ENCODE results near the gene SUCLG2.
"Not testable (repeated sequence)": the region's sequence is repeated elsewhere in the genome, so short reads cannot be mapped to it uniquely, and the experiment has no call there.

Gene SUCLG2

DNA sequence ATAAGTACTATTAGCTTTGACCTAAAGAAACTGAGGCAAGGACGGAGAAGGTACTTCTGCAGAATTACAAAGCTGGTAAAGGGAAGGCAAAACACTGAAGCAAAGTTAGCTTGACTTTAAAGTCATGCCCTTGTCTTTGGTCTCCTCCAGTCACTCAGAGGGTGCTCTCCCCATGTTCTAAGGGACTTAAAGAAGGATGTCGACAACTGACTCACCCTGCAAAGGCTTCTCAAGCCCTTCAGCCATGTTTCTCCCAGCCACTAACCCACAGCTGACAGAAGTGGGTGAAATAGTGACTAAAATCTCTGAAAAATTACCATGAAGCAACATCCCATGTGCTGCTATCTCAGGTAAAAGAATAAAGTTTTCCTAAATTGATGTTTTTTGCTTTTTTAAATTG is 46.4 kb downstream of the SUCLG2 start:
- DNase-seq (ENCODE audit: low spot score), result no peak

DNA sequence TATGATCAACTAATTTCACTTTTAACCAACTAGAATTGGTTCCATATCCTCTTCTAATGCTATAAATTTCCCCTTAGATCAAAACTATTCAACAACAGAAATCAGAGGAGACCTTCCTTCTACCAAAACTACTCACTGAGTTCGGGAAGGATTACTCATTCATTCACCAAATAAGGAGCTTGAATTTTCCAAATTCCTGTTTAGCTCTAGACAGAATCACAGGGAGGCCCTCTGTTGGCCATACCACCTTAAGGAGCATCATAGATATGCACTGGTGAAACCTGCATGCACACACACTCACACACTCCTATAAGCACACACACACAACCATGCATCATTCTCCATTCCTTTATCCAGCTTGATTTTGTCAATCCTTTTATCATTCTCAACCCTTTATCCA is 49.0 kb downstream of the SUCLG2 start:
- DNase-seq (ENCODE audit: low spot score), result peak; percentile 70

DNA sequence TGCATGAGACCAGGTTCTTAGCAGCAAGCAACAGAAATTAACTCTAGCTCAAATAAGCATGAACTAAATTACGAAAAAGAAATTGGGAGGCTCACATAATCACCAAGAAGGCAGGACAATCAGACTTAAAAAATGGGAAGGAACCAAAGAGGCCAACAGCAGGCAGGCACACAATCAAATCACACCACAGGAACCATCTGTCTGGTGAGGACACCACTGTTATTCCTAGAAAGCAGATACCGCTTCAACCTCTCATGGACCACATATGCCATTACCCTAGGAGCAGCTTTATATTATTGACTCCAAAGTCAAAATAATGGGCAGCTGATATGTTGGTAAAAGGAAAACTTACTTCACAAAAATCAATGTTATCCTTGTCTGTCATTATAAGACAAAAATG is 51.6 kb downstream of the SUCLG2 start:
- DNase-seq (ENCODE audit: low spot score), result no peak

DNA sequence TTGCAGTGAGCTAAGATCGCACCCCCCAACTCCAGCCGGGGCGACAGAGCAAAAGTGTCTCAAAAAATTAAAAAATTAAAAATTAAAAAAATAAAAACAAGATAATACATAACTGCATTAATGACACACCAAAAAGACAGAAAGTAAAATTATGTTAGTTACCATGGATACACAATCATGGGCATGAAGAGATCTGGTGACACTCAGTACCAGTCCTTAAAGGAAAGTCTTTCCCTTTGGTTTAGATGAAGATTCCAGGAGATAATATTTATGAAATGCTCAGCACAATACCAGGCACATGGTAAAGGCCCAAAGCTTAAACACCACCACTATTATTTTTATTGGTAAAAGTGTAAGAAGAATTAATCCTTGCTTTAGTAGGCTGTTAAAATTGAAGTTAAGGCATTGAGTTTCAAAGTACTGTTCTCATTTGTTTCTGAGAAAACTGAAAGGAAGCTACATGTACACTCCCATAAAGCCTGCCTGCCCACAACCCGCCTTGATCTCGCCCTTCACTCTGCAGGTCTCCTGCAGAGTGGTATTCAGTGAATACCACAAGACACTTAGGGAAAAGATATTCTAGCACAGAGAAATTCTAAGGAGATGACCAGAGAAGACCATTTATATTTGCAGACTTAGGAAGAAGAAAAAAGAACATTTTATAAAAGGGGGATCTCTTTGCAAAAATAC is 52.3 kb downstream of the SUCLG2 start:
- no peak for DNase-seq (ENCODE audit: low spot score)

DNA sequence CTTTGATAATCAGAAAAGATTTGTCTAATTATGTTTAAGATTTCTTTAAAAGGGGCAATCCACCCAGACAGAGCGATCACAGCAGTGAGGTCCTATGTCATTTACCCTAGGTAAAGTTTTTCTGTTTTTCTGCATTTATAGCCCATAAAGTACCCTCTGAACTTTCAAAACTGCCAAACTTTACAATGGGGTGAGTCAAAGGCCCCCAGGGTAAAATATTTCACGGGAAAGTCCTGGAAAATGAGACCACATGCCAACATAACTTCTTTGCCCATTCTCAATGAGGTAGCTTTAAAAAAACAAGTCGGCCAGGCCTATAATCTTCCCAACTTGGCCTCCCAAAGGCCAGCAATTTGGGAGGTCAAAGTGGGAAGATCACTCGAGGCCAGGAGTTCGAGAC is 53.0 kb downstream of the SUCLG2 start:
- DNase-seq (ENCODE audit: low spot score), result no peak

DNA sequence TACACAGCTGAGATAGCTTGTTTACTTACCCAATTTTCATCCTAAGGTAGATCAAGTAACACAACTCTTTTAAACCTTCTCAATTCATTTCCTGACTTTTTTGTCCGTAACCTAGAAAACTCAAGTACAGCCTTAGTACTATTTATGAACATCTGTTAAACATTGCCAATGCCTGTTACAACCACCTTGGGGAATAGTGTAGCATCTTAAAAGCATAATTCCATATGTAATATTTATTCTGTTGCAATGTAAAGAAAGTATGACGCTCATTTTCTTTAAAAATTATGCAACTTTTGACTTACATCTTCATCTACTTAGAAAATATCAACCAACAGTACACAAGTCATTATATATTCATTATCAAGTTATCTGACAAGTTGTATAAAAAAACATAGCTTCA is 54.6 kb downstream of the SUCLG2 start:
- no peak for DNase-seq (ENCODE audit: low spot score)

DNA sequence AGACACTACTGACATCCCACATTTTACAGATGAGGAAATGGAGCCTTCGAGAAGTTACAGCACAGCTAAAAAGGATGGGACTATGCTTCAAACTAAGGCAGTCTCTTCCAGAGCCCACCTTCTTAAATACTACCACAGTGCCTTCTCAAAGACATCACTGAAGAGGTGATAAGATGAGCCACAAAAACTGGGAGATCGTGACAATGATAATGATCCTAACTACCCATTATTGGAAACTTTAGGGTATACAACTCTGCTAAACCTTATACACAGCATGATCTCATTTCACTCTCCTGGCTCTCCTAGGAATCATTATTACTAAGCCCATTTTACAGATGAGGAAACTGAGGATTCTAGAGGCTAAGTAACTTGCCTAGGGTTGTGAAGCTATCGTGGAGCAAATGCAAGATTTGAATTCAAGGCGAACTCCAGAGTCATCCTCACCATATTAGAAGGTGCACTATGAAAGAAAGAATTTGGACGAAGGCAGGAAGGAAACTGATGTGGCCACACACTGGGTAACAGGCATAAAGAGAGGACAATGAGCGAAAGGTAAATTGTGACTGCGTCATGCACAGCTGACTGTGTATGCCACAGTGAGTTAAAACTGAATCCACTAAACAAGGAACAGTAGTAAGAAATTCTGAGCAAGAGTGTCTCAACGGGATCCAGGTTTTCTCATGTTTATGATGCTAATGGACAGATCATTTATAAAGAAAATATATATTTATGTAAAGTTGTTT is 55.4 kb downstream of the SUCLG2 start:
- DNase-seq (ENCODE audit: low spot score), result no peak

DNA sequence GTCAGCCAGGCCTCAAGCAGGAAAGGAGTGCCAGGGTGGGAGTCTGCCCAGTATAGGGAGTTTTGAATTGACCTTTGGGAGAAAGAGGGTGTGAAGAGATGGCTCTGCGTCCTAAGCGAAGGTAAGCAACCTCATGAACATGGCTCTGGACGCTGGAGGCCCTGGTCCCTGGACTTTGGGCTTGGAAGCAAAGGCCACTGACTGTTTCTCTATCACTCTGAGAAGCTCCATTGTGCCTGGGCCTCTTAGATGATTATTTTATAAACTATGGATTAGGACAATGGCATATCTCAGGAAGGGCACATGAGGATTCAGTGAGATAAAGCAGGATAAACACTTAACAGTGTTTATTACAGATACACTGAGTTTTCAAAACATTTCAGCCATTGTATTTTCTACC is 59.0 kb downstream of the SUCLG2 start:
- DNase-seq (ENCODE audit: low spot score), result no peak

DNA sequence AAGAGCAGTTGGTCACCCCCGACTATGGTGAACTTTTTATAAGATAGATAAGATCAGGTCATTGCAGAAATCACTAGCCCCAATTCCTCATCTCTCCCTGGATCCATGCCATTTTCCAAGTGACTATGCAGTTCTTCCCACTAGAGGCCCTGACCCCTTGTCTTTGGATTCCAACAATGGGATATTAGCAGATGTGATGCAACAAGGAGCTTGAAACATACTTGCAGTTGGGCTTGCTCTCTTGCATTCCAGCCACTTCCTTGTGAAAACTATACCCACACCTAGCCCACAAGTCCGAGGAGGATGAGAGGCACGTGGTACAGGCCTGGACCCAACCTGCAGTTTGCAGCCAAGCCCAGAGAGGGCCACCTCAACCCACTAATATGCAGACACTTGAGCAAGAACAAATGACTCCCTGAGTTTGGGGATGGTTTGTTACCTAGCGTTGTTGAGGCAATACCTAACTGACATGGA is 60.6 kb downstream of the SUCLG2 start:
- no peak for DNase-seq (ENCODE audit: low spot score)

DNA sequence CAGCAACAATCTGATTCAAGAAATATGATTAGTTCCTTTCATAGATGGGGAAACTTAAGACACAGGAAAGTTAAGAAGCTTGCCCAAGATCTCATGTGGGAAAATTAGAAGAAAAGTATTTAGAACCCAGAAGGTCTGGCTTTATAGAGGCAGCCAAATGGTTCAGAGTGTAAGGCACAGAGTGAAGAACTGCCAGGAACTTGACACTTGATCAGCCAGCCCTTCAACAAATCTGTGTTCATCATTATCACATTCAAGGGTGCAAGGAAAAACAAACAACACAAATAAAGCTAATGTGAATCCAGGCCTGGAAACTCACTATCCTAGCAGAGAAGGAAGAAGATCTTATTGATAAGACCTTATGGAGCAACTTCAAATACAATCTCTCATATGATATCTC is 62.4 kb downstream of the SUCLG2 start:
- DNase-seq (ENCODE audit: low spot score), result no peak

DNA sequence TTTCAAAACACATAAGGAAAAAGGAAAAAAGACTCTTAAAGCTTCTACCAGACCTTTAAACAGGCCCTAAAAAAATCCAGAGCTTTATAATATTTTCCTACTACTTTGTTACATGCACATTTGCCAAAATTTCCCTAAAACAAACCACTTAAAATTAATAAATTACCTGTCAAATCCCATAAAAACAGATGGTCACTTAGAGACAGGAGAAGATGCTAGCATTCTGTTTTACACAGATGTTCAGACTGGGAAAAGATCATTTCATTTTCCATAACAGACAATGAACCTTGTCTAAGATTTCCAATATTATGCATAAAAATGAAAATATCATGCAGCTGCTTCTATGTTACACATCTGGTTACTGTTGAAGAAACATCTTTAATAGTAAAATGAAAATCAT is 66.6 kb downstream of the SUCLG2 start:
- no peak for DNase-seq (ENCODE audit: low spot score)

DNA sequence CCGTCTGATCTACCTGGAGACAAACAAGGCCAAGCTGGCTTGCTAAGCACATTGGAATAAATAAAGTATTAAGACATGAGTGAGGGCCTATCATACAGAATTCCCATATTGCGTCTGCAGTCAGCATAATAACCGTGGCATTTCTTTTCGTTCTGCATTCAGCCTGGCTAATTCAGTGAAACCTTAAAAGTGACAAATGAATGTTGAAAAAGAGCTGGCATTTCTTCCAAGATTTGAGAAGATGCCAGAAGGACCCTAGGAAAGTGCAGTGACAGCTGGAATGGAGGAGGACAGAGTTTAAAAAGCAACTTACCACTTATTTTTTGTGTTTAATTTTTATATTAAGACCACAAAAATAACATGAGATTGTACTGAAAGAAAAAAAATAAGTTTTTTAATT is 67.1 kb downstream of the SUCLG2 start:
- no peak for DNase-seq (ENCODE audit: low spot score)

DNA sequence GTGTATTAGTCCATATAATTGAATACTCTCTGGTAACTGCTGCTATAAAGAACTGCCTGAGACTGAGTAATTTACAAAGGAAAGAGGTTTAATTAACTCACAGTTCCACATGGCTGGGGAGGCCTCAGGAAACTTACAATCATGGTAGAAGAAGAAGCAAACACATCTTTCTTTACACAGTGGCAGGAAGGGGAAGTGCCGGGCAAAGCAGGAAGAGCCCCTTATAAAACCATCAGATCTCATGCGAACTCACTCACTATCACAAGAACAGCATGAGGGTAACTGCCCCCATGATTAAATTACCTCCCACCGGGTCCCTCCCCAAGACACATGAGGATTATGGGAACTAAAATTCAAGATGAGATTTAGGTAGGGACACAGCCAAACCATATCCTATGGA is 69.8 kb downstream of the SUCLG2 start:
- DNase-seq (ENCODE audit: low spot score), result not testable (repeated sequence)

DNA sequence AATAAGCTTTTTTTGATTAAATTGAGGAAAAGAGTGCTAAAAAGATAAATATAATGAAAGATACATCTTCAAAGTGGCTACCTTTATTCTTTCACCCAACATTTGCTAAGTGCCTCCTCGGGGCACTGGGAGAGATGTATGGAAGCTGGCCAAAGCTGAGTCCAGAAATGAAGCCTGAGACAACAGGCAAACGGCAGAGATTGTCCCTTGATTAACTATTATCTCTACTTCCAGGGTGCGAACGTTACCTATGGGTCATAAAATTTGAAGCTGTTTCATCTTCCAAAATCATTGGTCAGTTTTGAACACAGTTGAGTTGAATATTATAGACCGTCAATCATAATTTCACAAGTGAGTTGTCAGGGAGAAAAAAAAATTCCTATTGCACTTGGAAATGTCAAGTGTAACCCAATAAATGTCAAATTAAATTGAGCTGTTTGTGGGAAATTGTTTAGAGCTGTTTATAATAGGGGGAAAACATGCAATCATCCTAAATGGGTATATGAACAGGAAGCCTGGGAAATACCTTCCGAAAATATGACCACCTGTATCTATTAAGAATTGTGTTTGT is 73.9 kb downstream of the SUCLG2 start:
- DNase-seq (ENCODE audit: low spot score), result no peak

DNA sequence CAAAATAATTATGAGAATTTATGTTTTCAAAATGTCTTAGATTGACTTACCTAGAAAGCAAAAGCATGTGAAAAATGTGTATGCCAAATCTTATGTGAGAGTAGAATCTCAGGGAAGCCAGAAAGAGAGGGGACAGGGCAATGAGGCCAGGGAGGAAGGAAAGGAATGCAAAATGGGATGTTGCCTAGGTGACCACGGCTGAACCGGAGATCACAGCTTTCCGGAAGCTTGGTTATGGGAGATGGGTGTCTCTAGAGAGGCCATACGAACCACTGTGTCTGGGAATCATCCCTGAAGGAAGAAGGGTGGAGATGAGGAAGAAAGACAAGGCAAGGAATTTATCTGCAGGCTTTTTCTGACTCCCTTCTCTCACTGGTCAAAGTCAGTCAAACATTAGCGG is 76.0 kb downstream of the SUCLG2 start:
- DNase-seq (ENCODE audit: low spot score), result no peak

DNA sequence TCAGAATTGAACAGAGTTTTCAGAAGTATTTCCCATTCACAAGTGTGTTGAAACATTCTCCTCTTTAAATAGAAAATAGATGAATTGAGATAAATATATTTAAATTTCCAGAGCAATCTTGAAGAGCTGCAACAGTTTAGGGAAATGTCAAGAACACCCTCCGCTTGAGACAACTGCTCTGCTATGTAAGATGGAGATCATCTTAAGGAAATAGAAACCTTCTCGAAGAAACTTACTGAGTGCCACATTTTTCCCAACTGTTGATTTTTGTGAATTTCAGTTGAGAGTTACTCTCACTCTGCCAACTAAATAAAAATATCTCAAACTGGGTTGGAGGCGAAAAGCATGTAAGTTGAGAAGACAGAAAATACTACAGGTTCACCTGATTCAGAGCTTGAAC is 78.0 kb downstream of the SUCLG2 start:
- no peak for DNase-seq (ENCODE audit: low spot score)

DNA sequence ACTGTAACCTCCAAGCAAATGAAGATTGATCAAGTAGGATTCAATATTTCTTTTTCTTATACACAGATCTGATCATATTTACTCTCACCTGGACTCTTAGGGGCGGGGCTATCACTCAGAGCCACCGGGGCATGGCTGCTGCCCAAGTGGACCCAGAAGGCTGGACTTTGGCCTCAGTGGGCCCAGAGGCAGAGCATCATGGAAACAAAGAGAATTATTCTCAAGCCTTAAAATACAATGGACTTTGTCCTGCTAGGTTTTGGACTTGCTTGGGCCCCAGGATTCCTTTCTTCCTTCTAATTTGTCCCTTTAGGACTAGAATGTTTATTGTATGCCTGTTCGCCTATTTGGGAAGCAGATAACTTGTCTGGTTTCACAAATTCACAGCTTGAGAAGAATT is 85.1 kb downstream of the SUCLG2 start:
- no peak for DNase-seq (ENCODE audit: low spot score)

DNA sequence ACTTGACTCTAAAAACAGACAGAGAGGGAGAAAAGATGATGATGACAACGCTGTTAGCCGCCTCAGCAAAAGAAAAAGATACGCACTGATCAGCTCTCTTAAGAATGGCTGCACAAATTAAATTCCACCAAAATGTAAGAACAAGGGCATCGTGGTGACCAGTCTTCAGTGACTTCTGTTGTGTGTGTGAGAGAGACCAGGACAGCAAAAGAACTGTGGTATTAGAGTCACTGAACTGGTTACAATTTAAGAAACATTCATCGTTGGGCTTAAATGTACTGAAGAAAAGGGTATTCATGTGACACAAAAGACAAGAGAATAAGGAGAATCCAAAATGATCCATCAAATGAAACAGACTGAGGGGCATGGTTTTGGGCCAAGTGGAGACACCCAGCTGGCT is 86.5 kb downstream of the SUCLG2 start:
- DNase-seq (ENCODE audit: low spot score), result no peak

DNA sequence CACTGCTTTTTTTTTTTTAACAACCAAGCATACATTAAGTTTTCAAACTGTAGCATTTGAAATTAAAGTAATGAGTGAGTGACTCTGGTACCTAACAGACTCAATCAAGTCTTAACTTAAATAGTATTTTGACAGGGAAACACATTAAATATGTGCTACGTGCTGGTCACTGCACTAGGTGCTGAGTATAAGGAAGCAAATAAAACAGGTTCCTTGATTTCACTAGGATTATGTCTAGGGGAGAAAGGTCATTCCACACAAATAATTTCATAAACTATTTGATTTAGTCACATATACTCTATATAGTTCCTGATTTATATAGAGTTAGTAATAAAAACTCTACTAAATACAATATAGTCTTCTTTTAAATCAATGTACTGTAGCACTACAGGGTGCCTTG is 89.4 kb downstream of the SUCLG2 start:
- no peak for DNase-seq (ENCODE audit: low spot score)

DNA sequence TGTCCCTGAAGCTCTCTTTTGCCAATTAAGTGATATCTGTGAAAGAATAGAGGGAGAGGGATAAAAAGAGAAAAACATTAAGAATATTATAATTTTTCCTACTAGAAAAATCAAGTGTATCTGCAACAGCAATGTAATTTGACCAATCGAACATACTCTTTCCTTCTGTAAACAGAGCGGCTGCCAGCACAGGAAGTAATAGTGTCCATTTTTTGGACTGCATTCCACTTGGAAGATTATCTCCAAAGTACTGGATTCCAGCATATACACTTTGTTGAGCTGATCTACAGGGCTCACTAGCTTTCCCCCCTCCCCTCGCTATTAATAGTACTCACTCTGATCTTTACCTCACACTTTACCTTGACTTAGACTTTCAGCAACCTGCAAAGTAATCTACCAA is 90.4 kb downstream of the SUCLG2 start:
- DNase-seq (ENCODE audit: low spot score), result no peak

DNA sequence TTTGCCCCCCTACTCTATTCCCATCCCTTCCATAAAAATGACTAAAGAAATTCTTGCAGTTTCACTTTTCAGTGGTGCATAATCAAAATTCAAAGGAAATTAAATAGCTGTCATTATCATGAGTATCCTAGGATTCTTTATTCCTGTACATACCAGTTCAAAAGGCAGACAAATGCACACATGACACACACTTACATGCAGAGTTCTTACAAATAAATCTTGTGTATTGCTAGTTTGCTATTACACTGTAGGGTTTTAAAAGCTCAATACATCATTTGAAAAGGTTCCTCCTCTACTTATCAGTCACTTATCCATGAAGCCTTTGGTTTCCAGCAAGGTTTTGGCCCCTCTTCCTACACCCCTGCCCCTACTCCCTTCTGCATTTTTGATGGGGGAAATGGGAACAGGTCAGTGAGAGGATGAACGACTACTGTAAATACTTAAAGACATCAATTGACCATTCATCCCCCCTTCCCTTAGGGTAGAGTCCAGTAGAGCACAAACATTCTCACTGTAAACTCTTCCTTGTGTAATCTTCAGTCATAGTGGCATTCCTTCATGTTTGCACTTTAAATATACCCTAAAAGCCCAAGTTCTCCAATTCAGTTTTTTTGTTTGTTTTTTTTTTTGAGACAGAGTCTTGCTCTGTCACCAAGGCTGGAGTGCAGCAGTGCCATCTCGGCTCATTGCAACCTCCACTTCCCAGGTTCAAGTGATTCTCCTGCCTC is 92.6 kb downstream of the SUCLG2 start:
- no peak for DNase-seq (ENCODE audit: low spot score)

DNA sequence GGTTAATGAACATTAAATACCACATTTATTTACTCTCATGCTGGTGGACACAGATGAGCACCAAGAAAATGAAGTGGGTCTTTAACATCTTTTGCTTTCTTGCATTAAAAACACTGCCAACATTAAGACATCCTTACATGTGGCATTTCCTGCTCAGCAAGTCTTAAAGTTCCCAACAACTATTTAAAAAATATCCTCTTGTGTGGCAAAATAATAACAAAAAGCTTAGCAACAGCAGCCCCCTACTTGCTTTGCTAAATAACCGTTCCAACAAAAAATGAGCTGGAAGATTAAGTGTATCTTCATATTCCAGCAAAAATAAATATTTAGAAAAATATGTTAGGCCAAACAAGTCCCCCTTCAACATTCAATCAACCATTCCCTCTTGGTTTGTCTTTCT is 93.1 kb downstream of the SUCLG2 start:
- DNase-seq (ENCODE audit: low spot score), result no peak

Measured in RKO (cell line).